Sigmoid colon (tissue), 7 donors: Measurements from ENCODE around the gene CD99L2. TPM values are rescaled to one million over a fixed set of nuclear protein-coding genes. Genes with fewer than 3 reads are reported as not detected.

Experiments
- DNase-seq: peaks from one replicate; pipeline ENCODE4 v3.0.0-alpha.2; 2019
- H3K27ac ChIP-seq, 4 donors: fragments of 200-600 bp; sonication (generic); one replicate each; pipeline ENCODE4 v1.5.1; 2016 to 2019; ENCODE audit warnings: mild to moderate bottlenecking in 1 of 4
- H3K27me3 ChIP-seq, 3 donors: fragments of 200-600 bp; sonication (generic); one replicate each; pipeline ENCODE4 v1.5.1; 2019; ENCODE audit warnings: mild to moderate bottlenecking in 1 of 3
- H3K36me3 ChIP-seq, 4 donors: fragments of 200-600 bp; sonication (generic); one replicate each; pipeline ENCODE4 v1.5.1; 2016 to 2019
- H3K4me1 ChIP-seq, 4 donors: fragments of 200-600 bp; sonication (generic); one replicate each; pipeline ENCODE4 v1.5.1; 2017 to 2019
- H3K4me3 ChIP-seq, 4 donors: fragments of 200-600 bp; sonication (generic); one replicate each; pipeline ENCODE4 v1.5.1; 2017 to 2019; ENCODE audit warnings: mild to moderate bottlenecking in 2 of 4, moderate library complexity in 1 of 4
- H3K9me3 ChIP-seq, 4 donors: fragments of 200-600 bp in 3 of 4; sonication (generic) in 3 of 4; one replicate each; pipeline versions ENCODE4 v1.5.1 to v1.6.1; 2013 to 2019
- EP300 ChIP-seq, 4 donors: sonication (generic); formaldehyde crosslinking; IDR thresholded peaks; one replicate each; pipeline ENCODE4 v1.6.1; 2017; ENCODE audit warnings: antibody characterized with exemption in 4 of 4
- POLR2A ChIP-seq, 2 donors: fragments of 450-650 bp; IDR thresholded peaks; one replicate each; pipeline ENCODE4 v1.6.1; 2016; ENCODE audit warnings: antibody characterized with exemption in 2 of 2, mild to moderate bottlenecking in 2 of 2, moderate library complexity in 2 of 2
- POLR2AphosphoS5 ChIP-seq, 4 donors: sonication (generic); formaldehyde crosslinking; IDR thresholded peaks; one replicate each; pipeline ENCODE4 v1.6.1; 2017; ENCODE audit warnings: antibody characterized with exemption in 4 of 4
- WGBS, 2 donors: extraction: QIAGEN DNeasy Blood & Tissue Kit; methylation state at CpG; one replicate each; pipeline ENCODE4 v1.1.7; 2013; 5-methylcytosine and 5-hydroxymethylcytosine counted together
- intact Hi-C: fragments of 100-400 bp; cut with DNase I; formaldehyde crosslinking; loops from one replicate; pipeline ENCODE4 v1.15.1; 2023
- polyA plus RNA-seq, 3 donors: library from polyadenylated mRNA; stranded (reverse); fragments of 200-250 nt; gene quantifications; one replicate each; pipeline ENCODE4 v1.2.3, GENCODE V29; 2013
- total RNA-seq, 4 donors: library from RNA; depleted of rRNA; stranded (reverse); fragments of >200 nt; gene quantifications; one replicate each; pipeline ENCODE4 v1.1.0, GENCODE V29; 2016
- TF ChIP-seq, protein P1 (sequence below), 4 experiments: fragments of 450-650 bp in 3 of 4; fragments of 200-600 bp in 1 of 4; IDR thresholded peaks; one replicate each; pipeline ENCODE4 v1.5.1; 2016 to 2019; ENCODE audit warnings: antibody characterized with exemption in 4 of 4, mild to moderate bottlenecking in 3 of 4, moderate library complexity in 2 of 4
- donor health status: healthy with polysubstance abuse.
- donor health status: Bipolar disorder and iron deficiency.
- donor health status: healthy.

Gene CD99L2
- total and polyA plus RNA-seq, 7 donors = 4.8 to 62.6 (median 55.8) TPM

DNA sequence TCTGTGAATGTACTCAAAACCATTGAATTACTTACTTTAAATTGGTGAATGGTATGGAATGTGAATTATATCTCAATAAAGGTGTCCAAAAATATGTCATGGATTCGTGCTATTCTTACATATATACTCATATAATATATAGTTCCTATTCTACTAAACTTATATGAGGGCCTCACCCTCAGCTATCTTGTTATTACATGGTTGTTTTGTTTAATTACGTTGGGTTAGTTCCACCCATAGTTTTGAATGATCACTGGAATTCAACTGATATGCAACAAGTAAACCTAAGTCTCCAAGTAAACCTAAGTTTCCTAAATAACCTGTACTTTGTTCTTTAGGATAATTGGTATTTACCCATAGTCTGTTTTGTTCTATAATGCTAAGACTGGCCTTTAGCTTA, 30.6 kb upstream of the CD99L2 start:
- Histone ChIP-seq H3K4me1 (peaks cover 0 to 1% (median 0%) of the 10 kb centered on the region in 4 donors), H3K27me3 (no peaks in the 10 kb centered on the region), H3K9me3 (no peaks in the 10 kb centered on the region), H3K27ac (no peak overlapping the region), H3K36me3 (no peaks in the 10 kb centered on the region), H3K4me3 (no peak overlapping the region)
- no peak for DNase-seq
- no peak for TF ChIP-seq POLR2AphosphoS5 (IDR thresholded peaks at IDR 0.05)
- TF ChIP-seq, protein P1, sequence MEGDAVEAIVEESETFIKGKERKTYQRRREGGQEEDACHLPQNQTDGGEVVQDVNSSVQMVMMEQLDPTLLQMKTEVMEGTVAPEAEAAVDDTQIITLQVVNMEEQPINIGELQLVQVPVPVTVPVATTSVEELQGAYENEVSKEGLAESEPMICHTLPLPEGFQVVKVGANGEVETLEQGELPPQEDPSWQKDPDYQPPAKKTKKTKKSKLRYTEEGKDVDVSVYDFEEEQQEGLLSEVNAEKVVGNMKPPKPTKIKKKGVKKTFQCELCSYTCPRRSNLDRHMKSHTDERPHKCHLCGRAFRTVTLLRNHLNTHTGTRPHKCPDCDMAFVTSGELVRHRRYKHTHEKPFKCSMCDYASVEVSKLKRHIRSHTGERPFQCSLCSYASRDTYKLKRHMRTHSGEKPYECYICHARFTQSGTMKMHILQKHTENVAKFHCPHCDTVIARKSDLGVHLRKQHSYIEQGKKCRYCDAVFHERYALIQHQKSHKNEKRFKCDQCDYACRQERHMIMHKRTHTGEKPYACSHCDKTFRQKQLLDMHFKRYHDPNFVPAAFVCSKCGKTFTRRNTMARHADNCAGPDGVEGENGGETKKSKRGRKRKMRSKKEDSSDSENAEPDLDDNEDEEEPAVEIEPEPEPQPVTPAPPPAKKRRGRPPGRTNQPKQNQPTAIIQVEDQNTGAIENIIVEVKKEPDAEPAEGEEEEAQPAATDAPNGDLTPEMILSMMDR (IDR thresholded peaks at IDR 0.05) = no peak
- no peak for TF ChIP-seq EP300 (IDR thresholded peaks at IDR 0.05)
- no peak for TF ChIP-seq POLR2A (IDR thresholded peaks at IDR 0.05)
- WGBS, 2 donors = 5 to 69% methylated on average over 2 of the region's 2 CpGs
- intact Hi-C loops = no loop called here

DNA sequence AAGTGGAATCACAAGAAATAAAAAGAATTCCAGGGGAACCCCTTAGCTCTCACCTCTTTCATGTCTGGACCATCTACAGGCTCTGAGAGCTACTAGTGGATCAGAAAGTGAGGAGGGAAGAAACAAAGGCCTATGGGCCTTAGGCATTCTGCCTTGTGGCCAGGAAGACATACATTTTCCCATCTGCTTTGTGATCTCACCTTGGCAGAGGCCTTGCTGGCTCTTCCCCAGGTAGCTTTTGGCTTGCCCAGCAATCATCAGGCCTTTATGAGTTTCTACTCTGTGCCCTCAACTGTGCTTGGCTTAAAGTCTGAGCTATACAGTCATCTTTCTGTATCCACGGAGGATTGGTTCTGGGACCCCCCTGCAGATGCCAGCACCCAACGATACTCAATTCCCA, 28.3 kb upstream of the CD99L2 start:
- Histone ChIP-seq H3K4me1 (no peaks in the 10 kb centered on the region), H3K27ac (no peak overlapping the region), H3K36me3 (no peaks in the 10 kb centered on the region), H3K27me3 (no peaks in the 10 kb centered on the region), H3K9me3 (no peaks in the 10 kb centered on the region), H3K4me3 (no peak overlapping the region)
- no peak for TF ChIP-seq EP300 (IDR thresholded peaks at IDR 0.05)
- TF ChIP-seq, protein P1 (IDR thresholded peaks at IDR 0.05) = no peak
- TF ChIP-seq POLR2AphosphoS5 (IDR thresholded peaks at IDR 0.05) = no peak
- no peak for DNase-seq
- intact Hi-C loops = no loop called here
- WGBS, 2 donors = 75 to 86% methylated on average over 2 of the region's 2 CpGs

DNA sequence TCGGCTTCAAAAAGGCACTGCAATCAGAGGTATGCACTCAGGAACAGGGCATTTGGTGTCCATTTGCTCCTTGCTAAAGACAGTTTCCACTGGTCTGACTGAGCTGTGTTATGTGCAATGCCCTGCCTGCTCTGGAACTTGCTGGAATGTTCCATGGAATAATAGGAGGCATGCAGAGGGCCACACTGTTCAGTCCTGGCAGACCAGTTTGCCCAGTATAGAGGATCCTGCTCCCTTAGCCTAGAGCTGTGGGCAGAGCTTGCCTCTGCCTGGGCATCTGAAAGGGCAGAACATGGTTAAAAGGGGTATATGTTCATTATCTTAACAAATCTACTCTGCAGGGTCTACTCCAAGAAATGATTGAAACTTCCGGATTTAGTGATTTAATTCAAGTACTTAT, 27.8 kb upstream of the CD99L2 start:
- TF ChIP-seq, protein P1 (IDR thresholded peaks at IDR 0.05) = no peak
- TF ChIP-seq EP300 (IDR thresholded peaks at IDR 0.05) = no peak
- TF ChIP-seq POLR2AphosphoS5 (IDR thresholded peaks at IDR 0.05) = no peak
- no peak for TF ChIP-seq POLR2A (IDR thresholded peaks at IDR 0.05)
- no peaks in the 10 kb centered on the region for H3K4me1 ChIP-seq
- H3K4me3 ChIP-seq = no peak overlapping the region
- no peaks in the 10 kb centered on the region for H3K9me3 ChIP-seq
- no peaks in the 10 kb centered on the region for H3K27me3 ChIP-seq
- 84 to 93% methylated on average over 2 of the region's 2 CpGs for WGBS, 2 donors
- DNase-seq = no peak
- intact Hi-C loops = no loop called here
- H3K27ac ChIP-seq = no peak overlapping the region
- no peaks in the 10 kb centered on the region for H3K36me3 ChIP-seq

DNA sequence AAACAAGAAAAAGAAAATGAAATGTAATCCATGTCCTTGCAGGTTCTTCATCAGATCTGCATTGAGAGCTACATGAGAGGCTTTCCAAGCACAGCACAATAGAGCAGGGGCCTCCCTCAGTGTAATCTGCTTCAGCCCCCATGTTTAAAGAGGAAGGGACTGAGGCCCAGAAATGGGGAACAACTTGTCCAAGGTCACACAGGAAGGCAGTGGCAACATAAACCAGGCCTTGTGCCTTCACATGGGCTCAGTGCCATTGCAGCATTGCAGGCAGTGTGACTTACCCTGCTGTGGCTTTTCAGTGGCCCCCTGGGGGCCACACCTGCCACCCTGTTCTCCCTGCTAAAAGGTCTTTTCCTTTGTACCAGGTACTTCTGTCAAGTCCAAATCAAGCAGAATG, 20.9 kb upstream of the CD99L2 start:
- H3K4me1 ChIP-seq = no peaks in the 10 kb centered on the region
- H3K9me3 ChIP-seq = no peaks in the 10 kb centered on the region
- DNase-seq = no peak
- no peaks in the 10 kb centered on the region for H3K36me3 ChIP-seq
- H3K4me3 ChIP-seq = no peak overlapping the region
- no peak overlapping the region for H3K27ac ChIP-seq
- H3K27me3 ChIP-seq = no peaks in the 10 kb centered on the region
- TF ChIP-seq, protein P1 (IDR thresholded peaks at IDR 0.05) = no peak
- TF ChIP-seq POLR2AphosphoS5 (IDR thresholded peaks at IDR 0.05) (no peak), EP300 (IDR thresholded peaks at IDR 0.05) (no peak), POLR2A (IDR thresholded peaks at IDR 0.05) (no peak)
- intact Hi-C loops = no loop called here

DNA sequence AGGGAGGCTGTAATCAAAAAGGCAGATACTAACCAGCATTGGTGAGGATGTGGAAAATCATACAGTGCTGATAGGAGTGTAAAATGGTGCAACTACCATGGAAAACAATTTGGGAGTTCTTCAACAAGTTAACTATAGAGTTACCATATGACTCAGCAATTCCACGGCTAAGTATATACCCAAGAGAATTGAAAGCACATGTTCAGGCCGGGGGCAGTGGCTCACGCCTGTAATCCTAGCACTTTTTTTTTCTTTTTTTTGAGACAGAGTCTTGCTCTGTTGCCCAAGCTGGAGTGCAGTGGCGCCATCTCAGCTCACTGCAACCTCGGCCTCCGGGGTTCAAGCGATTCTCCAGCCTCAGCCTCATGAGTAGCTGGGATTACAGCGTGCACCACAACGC, 15.0 kb upstream of the CD99L2 start:
- TF ChIP-seq POLR2AphosphoS5 (IDR thresholded peaks at IDR 0.05) (no peak), POLR2A (IDR thresholded peaks at IDR 0.05) (no peak), EP300 (IDR thresholded peaks at IDR 0.05) (no peak)
- TF ChIP-seq, protein P1 (IDR thresholded peaks at IDR 0.05) = no peak
- no peak for DNase-seq
- no peaks in the 10 kb centered on the region for H3K27me3 ChIP-seq
- H3K9me3 ChIP-seq = no peaks in the 10 kb centered on the region
- no peak overlapping the region for H3K27ac ChIP-seq
- H3K4me1 ChIP-seq = no peaks in the 10 kb centered on the region
- 87 to 95% methylated on average over 9 of the region's 9 CpGs for WGBS, 2 donors
- intact Hi-C loops = no loop called here
- no peak overlapping the region for H3K4me3 ChIP-seq
- no peaks in the 10 kb centered on the region for H3K36me3 ChIP-seq
